HG02763 (cell line): ENCODE data around the gene GALNT14.

Experiments used
- ATAC-seq: cut with Tn5 transposase; IDR thresholded peaks from one replicate; pipeline ENCODE4 v1.9.1; 2021; ENCODE audit warnings: mild to moderate bottlenecking, moderate library complexity; ENCODE audit not compliant: unreplicated experiment

Gene GALNT14

GRCh38 chr2:31058096-31059035 lies 79.9 kb downstream of the GALNT14 start:
- no peak for ATAC-seq

GRCh38 chr2:31057691-31058090 lies 80.5 kb downstream of the GALNT14 start:
- ATAC-seq: no peak

- ATAC-seq: no peak
These were observed 82.3 kb downstream of the GALNT14 start for GRCh38 chr2:31055938-31056337.

GRCh38 chr2:31054842-31055388 lies 83.3 kb downstream of the GALNT14 start:
- ATAC-seq: no peak

GRCh38 chr2:31053929-31054782 lies 84.1 kb downstream of the GALNT14 start:
- no peak for ATAC-seq

- ATAC-seq: no peak
These were observed 86.0 kb downstream of the GALNT14 start for GRCh38 chr2:31052284-31052683.

- no peak for ATAC-seq
These were observed 86.7 kb downstream of the GALNT14 start for GRCh38 chr2:31051258-31052140.

- no peak for ATAC-seq
These were observed 88.2 kb downstream of the GALNT14 start for GRCh38 chr2:31049916-31050588.

- ATAC-seq: no peak
These were observed 89.0 kb downstream of the GALNT14 start for GRCh38 chr2:31049264-31049663.

- no peak for ATAC-seq
These were observed 90.6 kb downstream of the GALNT14 start for GRCh38 chr2:31047599-31047998.

GRCh38 chr2:31038385-31038784 lies 99.9 kb downstream of the GALNT14 start:
- ATAC-seq: no peak

GRCh38 chr2:31037058-31037457 lies 101.2 kb downstream of the GALNT14 start:
- no peak for ATAC-seq

- ATAC-seq: no peak
These were observed 105.2 kb downstream of the GALNT14 start for GRCh38 chr2:31033032-31033431.

GRCh38 chr2:31032475-31032874 lies 105.8 kb downstream of the GALNT14 start:
- ATAC-seq: no peak

- peak; percentile 93 for ATAC-seq
These were observed 107.0 kb downstream of the GALNT14 start for GRCh38 chr2:31031132-31031706.

- ATAC-seq: no peak
These were observed 109.8 kb downstream of the GALNT14 start for GRCh38 chr2:31028417-31028816.

GRCh38 chr2:31027549-31027948 lies 110.7 kb downstream of the GALNT14 start:
- ATAC-seq: no peak

GRCh38 chr2:31023541-31023940 lies 114.7 kb downstream of the GALNT14 start:
- no peak for ATAC-seq

- ATAC-seq: no peak
These were observed 117.5 kb downstream of the GALNT14 start for GRCh38 chr2:31020713-31021112.

- ATAC-seq: no peak
These were observed 120.0 kb downstream of the GALNT14 start for GRCh38 chr2:31018280-31018679.
